ENCODE data around the gene HIVEP1. TPM values are rescaled to one million over a fixed set of nuclear protein-coding genes. Genes with fewer than 3 reads are reported as not detected.
A peak's percentile ranks its signal among the peaks of the same experiment; 100 is the strongest.

HIVEP1 gene
- total RNA-seq, 4 donors from 2014 or later = 26.8 to 69.3 (median 38.8) TPM

- Histone ChIP-seq H3K9me3 (no peaks in the 10 kb centered on the region), H3K27ac (no peak overlapping the region), H3K4me3 (no peak overlapping the region), H3K27me3 (no peaks in the 10 kb centered on the region), H3K4me1 (peaks cover 0 to 5% (median 0%) of the 10 kb centered on the region in 4 donors), H3K36me3 (no peaks in the 10 kb centered on the region)
- TF ChIP-seq POLR2A (IDR thresholded peaks at IDR 0.05) (no peak), CTCF (IDR thresholded peaks at IDR 0.05) (no peak)
- DNase-seq = no peak
Observed at GRCh38 chr6:11974089-11974488, 38.0 kb upstream of the HIVEP1 start.

- H3K9me3 ChIP-seq = no peaks in the 10 kb centered on the region
- no peak overlapping the region for H3K4me3 ChIP-seq
- H3K27ac ChIP-seq = no peak overlapping the region
- no peak for TF ChIP-seq CTCF (IDR thresholded peaks at IDR 0.05)
- no peak for TF ChIP-seq POLR2A (IDR thresholded peaks at IDR 0.05)
- DNase-seq = peak in 2 of 3 donors; percentile 75 to 80
- no peaks in the 10 kb centered on the region for H3K27me3 ChIP-seq
- H3K36me3 ChIP-seq = no peaks in the 10 kb centered on the region
- peaks cover 0 to 5% (median 0%) of the 10 kb centered on the region in 4 donors for H3K4me1 ChIP-seq
Observed at GRCh38 chr6:11975353-11975977, 36.6 kb upstream of the HIVEP1 start.

- H3K9me3 ChIP-seq = no peaks in the 10 kb centered on the region
- no peak overlapping the region for H3K27ac ChIP-seq
- TF ChIP-seq POLR2A (IDR thresholded peaks at IDR 0.05) (no peak), CTCF (IDR thresholded peaks at IDR 0.05) (no peak)
- peaks cover 0 to 5% (median 0%) of the 10 kb centered on the region in 4 donors for H3K4me1 ChIP-seq
- no peaks in the 10 kb centered on the region for H3K36me3 ChIP-seq
- no peaks in the 10 kb centered on the region for H3K27me3 ChIP-seq
- DNase-seq = no peak
- H3K4me3 ChIP-seq = no peak overlapping the region
Observed at GRCh38 chr6:11976489-11976888, 35.6 kb upstream of the HIVEP1 start.

GRCh38 chr6:11977193-11977592 is 34.9 kb upstream of the HIVEP1 start:
- no peak for TF ChIP-seq CTCF (IDR thresholded peaks at IDR 0.05)
- no peak for TF ChIP-seq POLR2A (IDR thresholded peaks at IDR 0.05)
- no peak overlapping the region for H3K4me3 ChIP-seq

GRCh38 chr6:11977738-11978137 is 34.4 kb upstream of the HIVEP1 start:
- H3K4me1 ChIP-seq = peaks cover 0 to 5% (median 0%) of the 10 kb centered on the region in 4 donors
- no peaks in the 10 kb centered on the region for H3K9me3 ChIP-seq
- no peak overlapping the region for H3K4me3 ChIP-seq
- TF ChIP-seq POLR2A (IDR thresholded peaks at IDR 0.05) = no peak
- TF ChIP-seq CTCF (IDR thresholded peaks at IDR 0.05) = no peak
- no peaks in the 10 kb centered on the region for H3K36me3 ChIP-seq
- no peaks in the 10 kb centered on the region for H3K27me3 ChIP-seq
- DNase-seq = no peak
- no peak overlapping the region for H3K27ac ChIP-seq

More at GRCh38 chr6:11977193-11977592, 34.9 kb upstream of the HIVEP1 start:
- Histone ChIP-seq H3K36me3 (no peaks in the 10 kb centered on the region), H3K4me1 (peaks cover 0 to 5% (median 0%) of the 10 kb centered on the region in 4 donors), H3K27me3 (no peaks in the 10 kb centered on the region), H3K27ac (no peak overlapping the region), H3K9me3 (no peaks in the 10 kb centered on the region)
- no peak for DNase-seq

Measured in Peyer's patch (tissue), 4 donors.